T-helper 17 cell (primary cell): Measurements from ENCODE around the gene TRMT10B. TPM values are rescaled to one million over a fixed set of nuclear protein-coding genes. Genes with fewer than 3 reads are reported as not detected.

ENCODE experiments used
- ATAC-seq: fragments of 150-1000 bp; cut with Tn5 transposase; 2 replicates; pipeline ENCODE4 v1.10.0; 2021; ENCODE audit warnings: mild to moderate bottlenecking, moderate library complexity
- DNase-seq, 3 donors: peaks; one replicate each; pipeline versions ENCODE4 v3.0.0 to v3.0.0-alpha.2; 2020 to 2021
- H3K9me3 ChIP-seq: one replicate; pipeline ENCODE4 v1.7.0; 2013; ENCODE audit warnings: low read length, mild to moderate bottlenecking; ENCODE audit not compliant: control insufficient read depth, poor library complexity, severe bottlenecking
- H3K27ac Mint-ChIP-seq: one replicate; pipeline ENCODE4 v1.8.0; 2022; ENCODE audit warnings: mild to moderate bottlenecking, moderate library complexity, mixed read lengths
- H3K27me3 Mint-ChIP-seq: one replicate; pipeline ENCODE4 v1.8.0; 2022; ENCODE audit warnings: mixed read lengths
- H3K36me3 Mint-ChIP-seq: one replicate; pipeline ENCODE4 v1.8.0; 2022; ENCODE audit warnings: low read depth, mixed read lengths
- H3K4me1 Mint-ChIP-seq: one replicate; pipeline ENCODE4 v1.8.0; 2022; ENCODE audit warnings: mild to moderate bottlenecking, mixed read lengths
- H3K4me3 Mint-ChIP-seq: one replicate; pipeline ENCODE4 v1.8.0; 2022; ENCODE audit warnings: mild to moderate bottlenecking, moderate library complexity, mixed read lengths
- total RNA-seq, 4 donors: library from RNA in 2 of 4; stranded (reverse) in 2 of 4; gene quantifications; one replicate each; pipeline ENCODE4 v1.2.3 and lab custom pipeline; 2022 to 2026

The TRMT10B gene
- total RNA-seq, 2 donors from 2014 or later: 10.6 to 11.5 TPM

DNA sequence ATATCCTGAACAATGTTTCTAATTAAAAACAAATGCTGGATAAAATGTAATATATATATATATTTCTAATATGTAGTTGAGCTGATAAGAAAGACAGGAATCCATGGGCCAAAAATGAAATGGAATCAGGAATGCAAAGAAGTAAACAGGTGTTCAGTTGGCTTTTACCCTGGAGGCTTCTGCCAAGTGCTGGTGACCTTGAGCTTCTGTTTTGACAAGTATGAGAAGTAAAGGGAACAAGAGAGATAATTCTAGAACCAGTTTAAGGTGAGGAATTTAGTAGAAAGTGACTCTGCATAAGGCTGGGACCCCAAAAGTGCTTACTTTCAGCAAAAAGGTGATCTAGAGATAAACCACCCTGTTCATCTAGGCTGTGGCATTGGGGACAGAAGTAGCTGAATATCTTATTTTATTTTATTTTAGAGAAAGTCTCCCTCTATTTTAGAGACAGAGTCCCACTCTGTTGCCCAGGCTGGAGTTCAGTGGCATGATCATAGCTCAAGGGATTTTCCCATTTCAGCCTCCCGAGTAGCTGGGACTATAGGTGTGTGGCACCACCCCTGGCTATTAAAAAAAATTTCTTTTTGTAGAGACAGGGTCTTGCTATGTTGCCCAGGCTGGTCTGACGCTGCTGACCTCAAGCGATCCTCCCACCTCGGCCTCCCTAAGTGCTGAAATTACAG lies 74.0 kb downstream of the TRMT10B start:
- Mint-ChIP-seq H3K27me3 (no peaks in the 10 kb centered on the region), H3K36me3 (peaks cover 2% of the 10 kb centered on the region), H3K4me3 (no peak overlapping the region), H3K4me1 (peaks cover 7% of the 10 kb centered on the region), H3K27ac (no peak overlapping the region)
- DNase-seq (no peak), ATAC-seq (no peak)
- H3K9me3 ChIP-seq: no peaks in the 10 kb centered on the region

Other genes with a start within 250 kb of the TRMT10B start
- 1 to 10 TPM; 2.6 to 6.6 TPM for gene FBXO10, start 177.4 kb upstream of the TRMT10B start, total RNA-seq
- 10 to 100 TPM; 34.3 to 39.6 TPM for gene TOMM5, start 161.2 kb upstream of the TRMT10B start, total RNA-seq
- not detected for gene FRMPD1, start 102.9 kb upstream of the TRMT10B start, total RNA-seq
- gene EXOSC3, start 31.3 kb downstream of the TRMT10B start, total RNA-seq: 10 to 100 TPM; 26.2 to 34.6 TPM
- gene DCAF10, start 47.0 kb downstream of the TRMT10B start, total RNA-seq: 10 to 100 TPM; 12.1 to 13.0 TPM
- 10 to 100 TPM; 23.5 to 26.4 TPM for gene SLC25A51, start 150.3 kb downstream of the TRMT10B start, total RNA-seq